Measurements from ENCODE around the gene BTG1. TPM values are rescaled to one million over a fixed set of nuclear protein-coding genes. Genes with fewer than 3 reads are reported as not detected.

The BTG1 gene
- total RNA-seq, 1 donor = 25.0 TPM

- DNase-seq (ENCODE audit: insufficient read length, low spot score, missing footprints) = no peak
- no peaks in the 10 kb centered on the region for H3K36me3 ChIP-seq (ENCODE audit: insufficient read depth, low read length)
- H3K4me3 ChIP-seq (ENCODE audit: insufficient read depth, low read length) = no peak overlapping the region
- H3K27me3 ChIP-seq (ENCODE audit: insufficient read depth, low read length) = no peaks in the 10 kb centered on the region
- no peaks in the 10 kb centered on the region for H3K4me1 ChIP-seq (ENCODE audit: insufficient read depth, low read length)
- no peak for TF ChIP-seq CTCF (IDR thresholded peaks at IDR 0.05; ENCODE audit: extremely low read depth, low read depth, low read length)
- no peak overlapping the region for H3K4me2 ChIP-seq (ENCODE audit: insufficient read depth, low read length)
- H3K9me3 ChIP-seq (ENCODE audit: low read depth, low read length) = no peaks in the 10 kb centered on the region
- H3K27ac ChIP-seq (ENCODE audit: low read depth, low read length) = no peak overlapping the region
- H2AFZ ChIP-seq (ENCODE audit: low read length) = no peak overlapping the region
- no peaks in the 10 kb centered on the region for H3K79me2 ChIP-seq (ENCODE audit: insufficient read depth, low read length)
- no peaks in the 10 kb centered on the region for H4K20me1 ChIP-seq (ENCODE audit: insufficient read depth, low read length)
Measured at GRCh38 chr12:92185052-92185451, 39.4 kb upstream of the BTG1 start.

- Histone ChIP-seq H3K79me2 (ENCODE audit: insufficient read depth, low read length) (no peaks in the 10 kb centered on the region), H3K4me2 (ENCODE audit: insufficient read depth, low read length) (no peak overlapping the region), H3K27me3 (ENCODE audit: insufficient read depth, low read length) (no peaks in the 10 kb centered on the region), H3K4me1 (ENCODE audit: insufficient read depth, low read length) (no peaks in the 10 kb centered on the region), H3K27ac (ENCODE audit: low read depth, low read length) (no peak overlapping the region), H4K20me1 (ENCODE audit: insufficient read depth, low read length) (no peaks in the 10 kb centered on the region), H3K4me3 (ENCODE audit: insufficient read depth, low read length) (no peak overlapping the region), H3K36me3 (ENCODE audit: insufficient read depth, low read length) (no peaks in the 10 kb centered on the region), H3K9me3 (ENCODE audit: low read depth, low read length) (no peaks in the 10 kb centered on the region), H2AFZ (ENCODE audit: low read length) (no peak overlapping the region)
- TF ChIP-seq CTCF (IDR thresholded peaks at IDR 0.05; ENCODE audit: extremely low read depth, low read depth, low read length) = no peak
- no peak for DNase-seq (ENCODE audit: insufficient read length, low spot score, missing footprints)
Measured at GRCh38 chr12:92183575-92183974, 37.9 kb upstream of the BTG1 start.

- Histone ChIP-seq H2AFZ (ENCODE audit: low read length) (no peak overlapping the region), H3K4me1 (ENCODE audit: insufficient read depth, low read length) (no peaks in the 10 kb centered on the region), H3K79me2 (ENCODE audit: insufficient read depth, low read length) (no peaks in the 10 kb centered on the region), H3K9me3 (ENCODE audit: low read depth, low read length) (no peaks in the 10 kb centered on the region), H3K4me2 (ENCODE audit: insufficient read depth, low read length) (no peak overlapping the region), H3K4me3 (ENCODE audit: insufficient read depth, low read length) (no peak overlapping the region), H3K27me3 (ENCODE audit: insufficient read depth, low read length) (no peaks in the 10 kb centered on the region), H3K36me3 (ENCODE audit: insufficient read depth, low read length) (no peaks in the 10 kb centered on the region), H4K20me1 (ENCODE audit: insufficient read depth, low read length) (no peaks in the 10 kb centered on the region), H3K27ac (ENCODE audit: low read depth, low read length) (no peak overlapping the region)
- TF ChIP-seq CTCF (IDR thresholded peaks at IDR 0.05; ENCODE audit: extremely low read depth, low read depth, low read length) = no peak
- no peak for DNase-seq (ENCODE audit: insufficient read length, low spot score, missing footprints)
Measured at GRCh38 chr12:92178340-92178739, 32.7 kb upstream of the BTG1 start.

GRCh38 chr12:92176646-92177045 is 31.0 kb upstream of the BTG1 start:
- Histone ChIP-seq H2AFZ (ENCODE audit: low read length) (no peak overlapping the region), H3K79me2 (ENCODE audit: insufficient read depth, low read length) (no peaks in the 10 kb centered on the region), H3K27me3 (ENCODE audit: insufficient read depth, low read length) (no peaks in the 10 kb centered on the region), H3K4me3 (ENCODE audit: insufficient read depth, low read length) (no peak overlapping the region), H3K4me1 (ENCODE audit: insufficient read depth, low read length) (no peaks in the 10 kb centered on the region), H3K9me3 (ENCODE audit: low read depth, low read length) (no peaks in the 10 kb centered on the region), H4K20me1 (ENCODE audit: insufficient read depth, low read length) (no peaks in the 10 kb centered on the region), H3K4me2 (ENCODE audit: insufficient read depth, low read length) (no peak overlapping the region), H3K27ac (ENCODE audit: low read depth, low read length) (no peak overlapping the region), H3K36me3 (ENCODE audit: insufficient read depth, low read length) (no peaks in the 10 kb centered on the region)
- DNase-seq (ENCODE audit: insufficient read length, low spot score, missing footprints) = no peak
- TF ChIP-seq CTCF (IDR thresholded peaks at IDR 0.05; ENCODE audit: extremely low read depth, low read depth, low read length) = no peak

Data from osteoblast (primary cell).